HG02870 (cell line): ENCODE data around the gene RFTN2.
"Not testable (repeated sequence)": the region's sequence is repeated elsewhere in the genome, so short reads cannot be mapped to it uniquely, and the experiment has no call there.

Source experiments
- ATAC-seq: cut with Tn5 transposase; IDR thresholded peaks from one replicate; pipeline ENCODE4 v1.9.1; 2021; ENCODE audit warnings: mild to moderate bottlenecking, moderate library complexity; ENCODE audit not compliant: unreplicated experiment

RFTN2 gene, protein sequence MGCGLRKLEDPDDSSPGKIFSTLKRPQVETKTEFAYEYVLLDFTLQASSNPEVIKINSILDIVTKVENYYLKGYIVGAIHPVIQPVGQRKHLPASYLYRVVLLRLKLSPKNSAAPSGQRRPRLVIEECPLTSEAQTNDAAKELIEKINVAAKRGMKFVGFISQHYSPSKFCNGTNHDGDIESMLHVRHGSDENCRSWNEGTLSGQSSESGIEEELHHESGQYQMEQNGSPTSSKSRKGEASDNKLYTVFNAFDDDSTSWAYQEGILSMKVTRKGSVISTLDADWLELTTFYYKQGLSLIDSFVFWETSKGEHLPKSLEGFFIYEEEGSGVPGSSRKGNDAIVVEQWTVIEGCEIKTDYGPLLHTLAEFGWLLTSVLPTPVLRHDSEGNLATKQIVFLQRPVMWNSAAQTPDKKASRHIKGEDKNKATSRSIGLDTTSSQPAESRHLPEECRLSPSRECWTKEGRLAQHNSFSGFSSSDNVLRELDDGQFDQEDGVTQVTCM

DNA sequence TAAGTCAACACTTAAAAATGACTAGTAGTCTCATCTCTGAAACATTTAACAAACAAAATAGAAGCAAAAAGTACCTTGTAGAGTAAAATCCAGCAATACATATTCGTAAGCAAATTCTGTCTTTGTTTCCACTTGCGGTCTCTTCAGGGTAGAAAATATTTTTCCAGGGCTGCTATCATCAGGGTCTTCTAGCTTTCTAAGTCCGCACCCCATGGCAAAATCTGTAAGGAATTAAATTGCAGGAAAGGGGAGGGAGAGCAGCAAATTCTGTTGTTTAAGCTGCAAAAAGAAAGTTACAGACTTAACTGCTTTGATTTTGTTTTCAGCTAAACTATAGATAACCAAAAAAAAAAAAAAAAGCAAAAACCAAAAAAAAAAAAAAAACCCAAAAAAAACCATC lies at the start of gene RFTN2:
Gene RFTN2, minus strand, starts transcription at position 342 of the 400 bp plus-strand sequence. Its CDS starts 129 bp downstream, at position 213.
- ATAC-seq: no peak

DNA sequence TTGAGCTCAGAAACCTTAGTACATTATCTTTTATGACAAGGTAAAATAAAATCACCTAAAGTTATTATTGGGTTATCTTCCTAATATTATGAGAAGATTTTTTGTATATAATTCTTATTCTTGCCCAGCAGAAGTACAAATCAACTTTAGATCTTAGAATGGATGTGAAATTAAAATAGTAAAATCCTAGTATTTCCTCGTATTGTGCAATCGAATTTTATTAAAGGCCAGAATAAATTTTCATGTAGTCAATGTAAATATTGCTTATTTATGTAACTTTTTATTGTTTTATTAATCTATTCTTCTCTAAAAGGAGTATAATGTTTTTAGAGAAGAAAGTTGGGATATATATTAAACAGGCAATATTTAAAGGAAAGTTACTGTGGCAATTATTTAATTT lies 42.5 kb upstream of the RFTN2 start:
- no peak for ATAC-seq

GRCh38 chr2:197713271-197713670 lies 37.9 kb upstream of the RFTN2 start:
- ATAC-seq: no peak

- ATAC-seq: no peak
These were observed 36.2 kb upstream of the RFTN2 start for GRCh38 chr2:197711578-197711977.

- ATAC-seq: peak; percentile 90
These were observed 35.1 kb upstream of the RFTN2 start for GRCh38 chr2:197710424-197711042.

DNA sequence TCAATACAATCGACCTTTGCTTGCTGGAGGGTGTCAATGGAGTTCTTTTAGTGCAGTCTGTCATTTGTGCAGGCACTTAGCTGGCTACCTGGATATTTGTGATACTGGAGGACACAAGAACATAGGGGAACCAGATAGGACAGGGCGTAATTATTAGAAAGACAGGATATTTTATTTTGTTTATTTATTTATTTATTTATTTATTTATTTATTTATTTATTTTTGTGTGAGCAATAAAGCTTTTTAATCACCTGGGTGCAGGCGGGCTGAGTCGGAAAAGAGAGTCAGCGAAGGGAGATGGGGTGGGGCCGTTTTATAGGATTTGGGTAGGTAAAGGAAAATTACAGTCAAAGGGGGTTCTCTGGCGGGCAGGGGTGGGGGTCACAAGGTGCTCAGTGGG lies 33.8 kb upstream of the RFTN2 start:
- not testable (repeated sequence) for ATAC-seq

DNA sequence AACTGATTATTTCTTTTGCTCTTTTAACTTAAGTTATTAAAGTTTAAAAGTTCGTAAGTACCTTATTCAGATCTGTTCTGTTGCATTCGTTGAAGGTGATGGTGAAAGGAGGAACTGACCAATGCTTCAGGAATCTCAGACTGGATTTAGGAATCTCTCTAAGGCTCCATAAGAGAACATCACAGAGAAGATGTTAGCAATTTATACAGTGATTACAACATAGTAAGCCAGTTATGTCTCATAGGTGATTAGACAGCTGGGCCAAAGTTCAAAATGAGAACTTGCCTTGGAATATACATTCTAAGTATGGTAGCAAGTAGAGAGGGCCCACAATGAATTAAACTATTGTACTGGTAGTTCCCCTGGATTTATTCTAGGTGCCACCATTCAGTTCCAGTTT lies 32.9 kb upstream of the RFTN2 start:
- no peak for ATAC-seq

- ATAC-seq: no peak
These were observed 32.2 kb upstream of the RFTN2 start for GRCh38 chr2:197707316-197708213.

- ATAC-seq: no peak
These were observed 31.4 kb upstream of the RFTN2 start for GRCh38 chr2:197706839-197707207.

DNA sequence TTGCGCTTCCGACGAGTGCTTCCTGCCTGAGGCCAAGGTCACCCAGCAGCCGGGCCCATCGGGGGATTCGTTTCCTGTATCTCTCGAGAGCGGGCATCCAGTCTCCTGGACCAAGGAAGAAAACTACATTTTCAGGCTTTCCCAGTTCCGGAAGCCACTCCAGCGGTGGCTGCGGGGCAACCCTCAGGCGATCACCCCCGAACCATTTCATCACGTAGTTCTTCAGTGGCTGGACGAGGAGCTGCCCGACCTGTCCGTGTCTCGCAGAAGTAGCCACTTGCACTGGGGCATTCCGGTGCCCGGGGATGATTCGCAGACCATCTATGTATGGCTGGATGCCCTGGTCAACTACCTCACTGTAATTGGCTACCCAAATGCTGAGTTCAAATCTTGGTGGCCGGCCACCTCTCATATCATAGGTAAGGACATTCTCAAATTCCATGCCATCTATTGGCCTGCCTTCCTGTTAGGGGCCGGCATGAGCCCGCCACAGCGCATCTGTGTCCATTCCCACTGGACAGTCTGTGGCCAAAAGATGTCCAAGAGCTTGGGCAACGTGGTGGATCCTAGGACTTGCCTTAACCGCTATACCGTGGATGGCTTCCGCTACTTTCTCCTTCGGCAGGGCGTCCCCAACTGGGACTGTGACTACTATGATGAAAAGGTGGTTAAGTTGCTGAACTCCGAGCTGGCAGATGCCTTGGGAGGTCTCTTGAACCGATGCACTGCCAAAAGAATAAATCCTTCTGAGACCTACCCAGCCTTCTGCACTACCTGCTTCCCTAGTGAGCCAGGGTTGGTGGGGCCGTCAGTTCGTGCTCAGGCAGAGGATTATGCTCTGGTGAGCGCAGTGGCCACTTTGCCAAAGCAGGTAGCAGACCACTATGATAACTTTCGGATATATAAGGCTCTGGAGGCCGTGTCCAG lies 30.8 kb upstream of the RFTN2 start:
- ATAC-seq: no peak

- ATAC-seq: peak; percentile 85
These were observed 29.9 kb upstream of the RFTN2 start, which contains the start of gene MARS2 for GRCh38 chr2:197705121-197705911. TSS of gene MARS2 (plus strand) at chr2:197705369. CDS start at chr2:197705406, 37 bp downstream.

DNA sequence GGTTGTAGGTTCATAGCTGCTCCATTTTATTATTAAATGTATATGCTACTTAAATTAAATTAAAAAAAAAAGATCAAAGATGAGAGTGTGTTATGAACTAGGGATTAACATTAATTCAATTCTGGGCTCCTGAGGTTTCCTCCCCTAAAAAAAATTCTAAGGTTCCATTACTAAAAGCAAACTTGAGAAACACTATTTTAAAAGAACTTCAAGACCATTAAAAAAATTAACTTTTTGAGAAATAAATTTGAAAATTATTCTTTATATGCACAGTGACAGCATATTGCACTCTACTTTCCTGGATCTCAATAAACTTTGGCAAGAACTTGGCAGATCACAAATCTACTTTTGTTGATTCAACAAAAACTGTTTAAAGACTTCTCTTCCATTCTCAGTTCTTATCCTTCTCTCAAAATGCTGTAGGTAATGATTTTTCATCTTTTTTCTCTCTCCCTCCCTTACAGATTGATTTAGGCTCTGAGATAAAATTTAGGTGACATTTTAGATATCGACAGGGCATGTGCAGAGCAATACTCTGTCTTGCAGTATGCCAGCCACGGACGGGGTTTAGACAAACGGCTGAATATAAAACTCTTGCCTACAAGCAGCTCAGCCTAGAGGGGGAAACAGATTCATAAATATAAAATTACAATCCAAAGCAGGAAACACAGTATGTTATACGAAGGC lies 29.2 kb upstream of the RFTN2 start:
- peak; percentile 32 for ATAC-seq

DNA sequence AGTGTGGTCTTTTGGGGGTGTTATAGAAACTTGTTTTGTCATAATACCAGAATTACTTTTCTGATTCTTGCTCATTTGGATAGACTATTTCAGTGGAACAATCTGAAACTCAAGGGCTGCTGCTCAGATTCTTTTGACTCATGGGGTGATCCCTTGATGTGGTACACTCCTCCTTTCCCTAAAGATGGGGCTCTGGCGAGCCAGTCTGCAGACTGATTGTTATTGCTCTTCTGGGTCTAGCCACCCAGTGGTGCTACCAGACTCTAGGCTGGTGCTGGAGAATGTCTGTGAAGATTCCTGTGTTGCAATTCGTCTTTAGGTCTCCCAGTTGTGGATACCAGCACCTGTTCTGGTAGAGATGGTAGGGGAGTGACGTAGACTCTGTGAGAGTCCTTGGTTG lies 25.6 kb upstream of the RFTN2 start:
- ATAC-seq: no peak

DNA sequence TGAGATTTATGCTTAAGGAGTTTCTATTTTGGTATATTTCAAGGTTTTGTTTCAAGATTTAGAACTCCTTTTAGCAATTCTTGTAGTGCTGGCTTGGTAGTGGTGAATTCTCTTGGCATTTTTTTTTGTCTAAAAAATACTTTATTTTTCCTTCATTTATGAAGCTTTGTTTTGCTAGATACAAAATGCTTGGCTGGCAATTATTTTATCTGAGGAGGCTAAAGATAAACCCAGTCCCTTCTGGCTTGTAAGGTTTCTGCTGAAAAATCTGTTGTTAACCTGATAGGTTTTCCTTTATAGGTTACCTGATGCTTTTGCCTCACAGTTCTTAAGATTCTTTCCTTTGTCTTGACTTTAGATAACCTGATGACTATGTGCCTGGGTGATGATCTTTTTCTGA lies 24.3 kb upstream of the RFTN2 start:
- ATAC-seq: not testable (repeated sequence)

DNA sequence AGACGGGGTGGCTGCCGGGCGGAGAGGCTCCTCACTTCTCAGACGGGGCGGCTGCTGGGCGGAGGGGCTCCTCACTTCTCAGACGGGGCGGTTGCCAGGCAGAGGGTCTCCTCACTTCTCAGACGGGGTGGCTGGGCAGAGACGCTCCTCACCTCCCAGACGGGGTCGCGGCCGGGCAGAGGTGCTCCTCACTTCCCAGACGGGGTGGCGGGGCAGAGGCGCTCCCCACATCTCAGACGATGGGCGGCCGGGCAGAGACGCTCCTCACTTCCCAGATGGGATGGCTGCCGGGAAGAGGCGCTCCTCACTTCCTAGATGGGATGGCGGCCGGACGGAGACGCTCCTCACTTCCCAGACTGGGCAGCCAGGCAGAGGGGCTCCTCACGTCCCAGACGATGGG lies 21.2 kb upstream of the RFTN2 start:
- not testable (repeated sequence) for ATAC-seq

- not testable (repeated sequence) for ATAC-seq
These were observed 20.6 kb upstream of the RFTN2 start for GRCh38 chr2:197695971-197696370.

DNA sequence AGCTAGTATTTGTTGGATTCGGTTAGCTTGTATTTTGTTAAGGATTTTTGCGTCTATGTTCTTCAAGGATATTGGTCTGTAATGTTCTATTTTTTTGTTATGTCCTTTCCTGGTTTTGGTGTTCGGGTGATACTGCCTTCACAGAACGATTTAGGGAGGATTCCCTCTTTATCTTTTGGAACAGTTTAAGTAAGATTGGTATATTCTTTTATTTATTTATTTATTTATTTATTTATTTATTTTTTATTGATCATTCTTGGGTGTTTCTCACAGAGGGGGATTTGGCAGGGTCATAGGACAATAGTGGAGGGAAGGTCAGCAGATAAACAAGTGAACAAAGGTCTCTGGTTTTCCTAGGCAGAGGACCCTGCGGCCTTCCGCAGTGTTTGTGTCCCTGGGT lies 19.8 kb upstream of the RFTN2 start:
- ATAC-seq: not testable (repeated sequence)

GRCh38 chr2:197677483-197677882 lies 2.1 kb upstream of the RFTN2 start:
- no peak for ATAC-seq

GRCh38 chr2:197677056-197677455 lies 1.7 kb upstream of the RFTN2 start:
- ATAC-seq: no peak
